Body of pancreas (tissue), 4 donors: Measurements from ENCODE around the gene MORC2.

Source experiments
- POLR2A ChIP-seq, 3 donors: fragments of 450-650 bp; IDR thresholded peaks; one replicate each; pipeline ENCODE4 v1.6.1; 2016; ENCODE audit warnings: antibody characterized with exemption in 3 of 3, mild to moderate bottlenecking in 2 of 3
- TF ChIP-seq, protein P1 (sequence below), 7 experiments: fragments of 450-650 bp in 4 of 7; fragments of 200-600 bp in 3 of 7; sonication (generic) in 3 of 7; IDR thresholded peaks; one replicate each; pipeline ENCODE4 v1.5.1; 2016 to 2019; ENCODE audit warnings: antibody characterized with exemption in 7 of 7

- TF ChIP-seq, protein P1, sequence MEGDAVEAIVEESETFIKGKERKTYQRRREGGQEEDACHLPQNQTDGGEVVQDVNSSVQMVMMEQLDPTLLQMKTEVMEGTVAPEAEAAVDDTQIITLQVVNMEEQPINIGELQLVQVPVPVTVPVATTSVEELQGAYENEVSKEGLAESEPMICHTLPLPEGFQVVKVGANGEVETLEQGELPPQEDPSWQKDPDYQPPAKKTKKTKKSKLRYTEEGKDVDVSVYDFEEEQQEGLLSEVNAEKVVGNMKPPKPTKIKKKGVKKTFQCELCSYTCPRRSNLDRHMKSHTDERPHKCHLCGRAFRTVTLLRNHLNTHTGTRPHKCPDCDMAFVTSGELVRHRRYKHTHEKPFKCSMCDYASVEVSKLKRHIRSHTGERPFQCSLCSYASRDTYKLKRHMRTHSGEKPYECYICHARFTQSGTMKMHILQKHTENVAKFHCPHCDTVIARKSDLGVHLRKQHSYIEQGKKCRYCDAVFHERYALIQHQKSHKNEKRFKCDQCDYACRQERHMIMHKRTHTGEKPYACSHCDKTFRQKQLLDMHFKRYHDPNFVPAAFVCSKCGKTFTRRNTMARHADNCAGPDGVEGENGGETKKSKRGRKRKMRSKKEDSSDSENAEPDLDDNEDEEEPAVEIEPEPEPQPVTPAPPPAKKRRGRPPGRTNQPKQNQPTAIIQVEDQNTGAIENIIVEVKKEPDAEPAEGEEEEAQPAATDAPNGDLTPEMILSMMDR (IDR thresholded peaks at IDR 0.05) = no peak
- TF ChIP-seq POLR2A (IDR thresholded peaks at IDR 0.05) = no peak
Observed at GRCh38 chr22:30918761-30919160, 49.8 kb downstream of the MORC2 start.
